ENCODE measurements around the gene MEI4.

DNA sequence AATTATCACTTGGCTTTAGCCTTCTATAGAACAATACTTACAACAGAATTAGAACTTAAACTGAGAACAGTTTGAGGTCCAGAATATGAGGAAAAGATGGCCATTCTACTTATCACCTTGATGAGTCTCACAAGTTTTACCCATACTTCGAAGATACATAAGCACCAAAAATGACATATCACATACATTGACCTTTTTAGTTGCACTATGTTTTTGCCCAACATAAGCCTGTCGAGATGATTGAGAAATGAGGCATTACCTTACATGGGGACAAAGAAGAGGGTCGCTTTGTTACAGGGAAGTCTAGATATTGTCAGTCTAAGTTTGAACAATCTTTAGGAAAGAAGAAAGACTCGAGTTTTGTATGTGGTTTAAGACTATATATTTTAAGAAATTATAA lies 48.4 kb upstream of the MEI4 start:
- TF ChIP-seq ESRRA (CRISPR knock-in tag; IDR thresholded peaks at IDR 0.05; ENCODE audit: borderline replicate concordance), result no peak
- TF ChIP-seq, protein P1, sequence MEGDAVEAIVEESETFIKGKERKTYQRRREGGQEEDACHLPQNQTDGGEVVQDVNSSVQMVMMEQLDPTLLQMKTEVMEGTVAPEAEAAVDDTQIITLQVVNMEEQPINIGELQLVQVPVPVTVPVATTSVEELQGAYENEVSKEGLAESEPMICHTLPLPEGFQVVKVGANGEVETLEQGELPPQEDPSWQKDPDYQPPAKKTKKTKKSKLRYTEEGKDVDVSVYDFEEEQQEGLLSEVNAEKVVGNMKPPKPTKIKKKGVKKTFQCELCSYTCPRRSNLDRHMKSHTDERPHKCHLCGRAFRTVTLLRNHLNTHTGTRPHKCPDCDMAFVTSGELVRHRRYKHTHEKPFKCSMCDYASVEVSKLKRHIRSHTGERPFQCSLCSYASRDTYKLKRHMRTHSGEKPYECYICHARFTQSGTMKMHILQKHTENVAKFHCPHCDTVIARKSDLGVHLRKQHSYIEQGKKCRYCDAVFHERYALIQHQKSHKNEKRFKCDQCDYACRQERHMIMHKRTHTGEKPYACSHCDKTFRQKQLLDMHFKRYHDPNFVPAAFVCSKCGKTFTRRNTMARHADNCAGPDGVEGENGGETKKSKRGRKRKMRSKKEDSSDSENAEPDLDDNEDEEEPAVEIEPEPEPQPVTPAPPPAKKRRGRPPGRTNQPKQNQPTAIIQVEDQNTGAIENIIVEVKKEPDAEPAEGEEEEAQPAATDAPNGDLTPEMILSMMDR (IDR thresholded peaks at IDR 0.05), result no peak
- TF ChIP-seq, protein P2, sequence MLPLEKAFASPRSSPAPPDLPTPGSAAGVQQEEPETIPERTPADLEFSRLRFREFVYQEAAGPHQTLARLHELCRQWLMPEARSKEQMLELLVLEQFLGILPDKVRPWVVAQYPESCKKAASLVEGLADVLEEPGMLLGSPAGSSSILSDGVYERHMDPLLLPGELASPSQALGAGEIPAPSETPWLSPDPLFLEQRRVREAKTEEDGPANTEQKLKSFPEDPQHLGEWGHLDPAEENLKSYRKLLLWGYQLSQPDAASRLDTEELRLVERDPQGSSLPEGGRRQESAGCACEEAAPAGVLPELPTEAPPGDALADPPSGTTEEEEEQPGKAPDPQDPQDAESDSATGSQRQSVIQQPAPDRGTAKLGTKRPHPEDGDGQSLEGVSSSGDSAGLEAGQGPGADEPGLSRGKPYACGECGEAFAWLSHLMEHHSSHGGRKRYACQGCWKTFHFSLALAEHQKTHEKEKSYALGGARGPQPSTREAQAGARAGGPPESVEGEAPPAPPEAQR (CRISPR knock-in tag; IDR thresholded peaks at IDR 0.05), result no peak
- TF ChIP-seq KAT7 (CRISPR knock-in tag; IDR thresholded peaks at IDR 0.05; ENCODE audit: borderline replicate concordance), result no peak
- TF ChIP-seq ELF4 (CRISPR knock-in tag; IDR thresholded peaks at IDR 0.05; ENCODE audit: low read depth), result no peak
- no peak for TF ChIP-seq ZBTB21 (CRISPR knock-in tag; IDR thresholded peaks at IDR 0.05; ENCODE audit: borderline replicate concordance)
- TF ChIP-seq, protein P3, sequence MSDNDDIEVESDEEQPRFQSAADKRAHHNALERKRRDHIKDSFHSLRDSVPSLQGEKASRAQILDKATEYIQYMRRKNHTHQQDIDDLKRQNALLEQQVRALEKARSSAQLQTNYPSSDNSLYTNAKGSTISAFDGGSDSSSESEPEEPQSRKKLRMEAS (CRISPR knock-in tag; IDR thresholded peaks at IDR 0.05), result no peak
- TF ChIP-seq, protein P4, sequence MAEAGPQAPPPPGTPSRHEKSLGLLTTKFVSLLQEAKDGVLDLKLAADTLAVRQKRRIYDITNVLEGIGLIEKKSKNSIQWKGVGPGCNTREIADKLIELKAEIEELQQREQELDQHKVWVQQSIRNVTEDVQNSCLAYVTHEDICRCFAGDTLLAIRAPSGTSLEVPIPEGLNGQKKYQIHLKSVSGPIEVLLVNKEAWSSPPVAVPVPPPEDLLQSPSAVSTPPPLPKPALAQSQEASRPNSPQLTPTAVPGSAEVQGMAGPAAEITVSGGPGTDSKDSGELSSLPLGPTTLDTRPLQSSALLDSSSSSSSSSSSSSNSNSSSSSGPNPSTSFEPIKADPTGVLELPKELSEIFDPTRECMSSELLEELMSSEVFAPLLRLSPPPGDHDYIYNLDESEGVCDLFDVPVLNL (CRISPR knock-in tag; IDR thresholded peaks at IDR 0.05; ENCODE audit: borderline replicate concordance, low read depth), result no peak

Measured in WTC11 (cell line).